CD4-positive, CD25-positive, alpha-beta regulatory T cell (primary cell): ENCODE results near the gene ABCC1. TPM values are rescaled to one million over a fixed set of nuclear protein-coding genes. Genes with fewer than 3 reads are reported as not detected.
"Not testable (repeated sequence)": the region's sequence is repeated elsewhere in the genome, so short reads cannot be mapped to it uniquely, and the experiment has no call there.

Experiments
- ATAC-seq, 2 donors: fragments of 150-1000 bp; cut with Tn5 transposase; one replicate each; pipeline ENCODE4 v1.10.0; 2021; ENCODE audit warnings: low read depth in 2 of 2, moderate number of reproducible peaks in 2 of 2, moderate library complexity in 1 of 2
- DNase-seq, 3 donors: peaks; one replicate each; pipeline versions ENCODE4 v3.0.0 to v3.0.0-alpha.2; 2012 to 2022; ENCODE audit warnings: mixed read lengths in 1 of 3
- H3K27ac ChIP-seq: one replicate; pipeline ENCODE4 v1.7.0; 2013; ENCODE audit warnings: mild to moderate bottlenecking, low read length; ENCODE audit not compliant: insufficient read depth, poor library complexity, severe bottlenecking
- H3K27me3 ChIP-seq: one replicate; pipeline ENCODE4 v1.7.0; 2013; ENCODE audit warnings: low read length; ENCODE audit not compliant: control insufficient read depth, insufficient read depth
- H3K36me3 ChIP-seq: one replicate; pipeline ENCODE4 v1.7.0; 2013; ENCODE audit warnings: mild to moderate bottlenecking, low read length, moderate library complexity; ENCODE audit not compliant: control insufficient read depth, insufficient read depth
- H3K4me1 ChIP-seq: 2 replicates; pipeline ENCODE4 v1.7.0; 2013; ENCODE audit warnings: mild to moderate bottlenecking, low read length; ENCODE audit not compliant: insufficient read depth, control insufficient read depth, poor library complexity, severe bottlenecking
- H3K4me3 ChIP-seq: one replicate; pipeline ENCODE4 v1.7.0; 2013; ENCODE audit warnings: low read depth, mild to moderate bottlenecking, low read length, moderate library complexity
- H3K9me3 ChIP-seq, 2 experiments: 1 replicate in 1 of 2; 2 replicates in 1 of 2; pipeline ENCODE4 v1.7.0; 2013; ENCODE audit warnings: low read length in 2 of 2, mild to moderate bottlenecking in 1 of 2, moderate library complexity in 1 of 2; ENCODE audit not compliant: control insufficient read depth in 2 of 2
- H3K27ac Mint-ChIP-seq, 3 donors: one replicate each; pipeline ENCODE4 v1.8.0; 2020 to 2022; ENCODE audit warnings: mild to moderate bottlenecking in 3 of 3, mixed read lengths in 3 of 3, moderate library complexity in 2 of 3
- H3K27me3 Mint-ChIP-seq: one replicate; pipeline ENCODE4 v1.8.0; 2022; ENCODE audit warnings: mild to moderate bottlenecking, mixed read lengths
- H3K36me3 Mint-ChIP-seq: one replicate; pipeline ENCODE4 v1.8.0; 2020; ENCODE audit warnings: mixed read lengths
- H3K4me1 Mint-ChIP-seq, 4 donors: one replicate each; pipeline ENCODE4 v1.8.0; 2020 to 2022; ENCODE audit warnings: mixed read lengths in 4 of 4, mild to moderate bottlenecking in 1 of 4
- H3K4me3 Mint-ChIP-seq, 4 donors: one replicate each; pipeline ENCODE4 v1.8.0; 2020 to 2022; ENCODE audit warnings: mild to moderate bottlenecking in 4 of 4, mixed read lengths in 4 of 4, moderate library complexity in 3 of 4
- H3K9me3 Mint-ChIP-seq, 7 donors: one replicate each; pipeline ENCODE4 v1.8.0; 2020 to 2022; ENCODE audit warnings: mixed read lengths in 7 of 7, mild to moderate bottlenecking in 3 of 7, moderate library complexity in 2 of 7
- polyA plus RNA-seq, 4 donors: library from polyadenylated mRNA; unstranded; fragments of 300-500 nt; fragmentation: Illumina TruSeq; gene quantifications; one replicate each; pipeline ENCODE4 v1.2.3, GENCODE V29; 2021
- total RNA-seq: library from RNA; stranded (reverse); gene quantifications from one replicate; pipeline ENCODE4 v1.2.3, GENCODE V29; 2022

ABCC1 gene
- total and polyA plus RNA-seq, 5 donors from 2014 or later: 6.9 to 103 (median 8.7) TPM

DNA sequence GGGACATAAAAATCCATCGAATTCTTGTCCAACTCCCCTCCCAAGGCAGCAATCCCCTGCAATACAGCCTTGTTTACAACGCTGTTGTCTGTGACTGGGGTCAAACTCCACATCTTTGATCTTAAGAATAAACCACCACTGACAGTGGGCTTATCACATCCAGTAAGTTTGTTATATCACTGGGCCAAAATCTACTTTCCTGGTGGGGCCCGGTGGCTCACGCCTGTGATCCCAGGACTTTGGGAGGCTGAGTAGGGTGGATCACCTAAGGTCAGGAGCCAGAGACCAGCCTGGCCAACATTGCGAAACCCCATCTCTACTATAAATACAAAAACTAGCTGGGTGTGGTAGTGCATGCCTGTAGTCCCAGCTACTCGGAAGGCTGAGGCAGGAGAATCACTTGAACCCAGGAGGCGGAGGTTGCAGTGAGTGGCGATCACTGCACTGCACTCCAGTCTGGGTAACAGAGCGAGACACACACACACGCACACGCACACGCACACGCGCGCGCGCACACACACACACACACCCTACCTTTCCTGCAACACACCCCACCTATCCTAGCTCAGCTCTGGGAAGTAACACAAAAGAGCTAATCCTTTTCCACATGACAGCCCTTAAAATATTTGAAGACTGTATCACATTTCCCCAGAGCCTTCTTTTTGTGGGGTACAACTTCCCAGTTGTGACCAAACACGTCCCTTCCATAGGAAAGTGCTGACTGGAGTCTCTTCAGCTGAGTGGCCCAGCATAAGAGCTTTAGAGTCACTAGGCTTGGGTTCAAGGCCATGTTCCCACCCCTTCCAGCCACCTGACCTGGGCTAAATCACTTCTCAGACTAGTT is 20.9 kb upstream of the ABCC1 start:
- Histone ChIP-seq H3K27me3 (no peaks in the 10 kb centered on the region), H3K9me3 (no peaks in the 10 kb centered on the region), H3K36me3 (no peaks in the 10 kb centered on the region), H3K4me3 (no peak overlapping the region), H3K4me1 (no peaks in the 10 kb centered on the region), H3K27ac (no peak overlapping the region)
- Mint-ChIP-seq H3K4me1 (no peaks in the 10 kb centered on the region), H3K4me3 (no peak overlapping the region), H3K27me3 (no peaks in the 10 kb centered on the region), H3K27ac (no peak overlapping the region), H3K36me3 (no peaks in the 10 kb centered on the region), H3K9me3 (no peaks in the 10 kb centered on the region)
- DNase-seq (no peak), ATAC-seq (no peak)

- Mint-ChIP-seq H3K4me1 (no peaks in the 10 kb centered on the region), H3K27me3 (peaks cover 4% of the 10 kb centered on the region)
- no peaks in the 10 kb centered on the region for H3K36me3 ChIP-seq
These were observed 16.5 kb upstream of the ABCC1 start for GRCh38 chr16:15932939-15933338.

GRCh38 chr16:15933781-15934180 is 15.6 kb upstream of the ABCC1 start:
- no peak overlapping the region for H3K27ac Mint-ChIP-seq
- no peaks in the 10 kb centered on the region for H3K9me3 ChIP-seq
- no peak overlapping the region for H3K4me3 Mint-ChIP-seq
- no peak overlapping the region for H3K27ac ChIP-seq
- no peaks in the 10 kb centered on the region for H3K4me1 Mint-ChIP-seq
- H3K4me3 ChIP-seq: no peak overlapping the region
- no peaks in the 10 kb centered on the region for H3K36me3 ChIP-seq
- ATAC-seq (no peak), DNase-seq (no peak)
- no peaks in the 10 kb centered on the region for H3K36me3 Mint-ChIP-seq
- peaks cover 4% of the 10 kb centered on the region for H3K27me3 Mint-ChIP-seq
- H3K4me1 ChIP-seq: no peaks in the 10 kb centered on the region
- H3K27me3 ChIP-seq: no peaks in the 10 kb centered on the region
- H3K9me3 Mint-ChIP-seq: no peaks in the 10 kb centered on the region

More at GRCh38 chr16:15932939-15933338, 16.5 kb upstream of the ABCC1 start:
- no peak overlapping the region for H3K27ac ChIP-seq
- DNase-seq: no peak
- H3K4me3 Mint-ChIP-seq: peak overlapping the region in 1 of 4 donors; percentile 7
- no peak for ATAC-seq
- H3K27me3 ChIP-seq: no peaks in the 10 kb centered on the region
- no peaks in the 10 kb centered on the region for H3K36me3 Mint-ChIP-seq
- H3K9me3 Mint-ChIP-seq: no peaks in the 10 kb centered on the region
- H3K27ac Mint-ChIP-seq: no peak overlapping the region
- H3K4me1 ChIP-seq: no peaks in the 10 kb centered on the region
- no peak overlapping the region for H3K4me3 ChIP-seq
- no peaks in the 10 kb centered on the region for H3K9me3 ChIP-seq

DNA sequence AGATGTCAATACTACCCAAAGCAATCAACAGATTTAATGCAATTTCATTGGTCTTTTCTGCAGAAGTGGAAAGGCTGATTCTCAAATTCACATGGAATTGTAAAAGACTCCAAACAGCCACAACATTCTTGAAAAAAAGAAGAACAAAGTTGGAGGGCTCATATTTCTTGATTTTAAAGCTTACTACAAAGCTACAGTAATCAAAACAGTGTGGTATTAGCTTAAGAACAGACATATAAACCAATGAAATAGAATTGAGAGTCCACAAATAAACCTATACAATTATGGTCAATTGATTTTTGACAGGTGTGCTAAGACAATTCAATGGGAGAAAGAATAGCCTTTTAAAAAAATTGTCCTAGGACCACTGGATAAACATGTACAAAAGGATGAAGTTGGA is 14.4 kb upstream of the ABCC1 start:
- Mint-ChIP-seq H3K27ac (no peak overlapping the region), H3K27me3 (peaks cover 4% of the 10 kb centered on the region), H3K4me1 (peaks cover 0 to 7% (median 2%) of the 10 kb centered on the region in 4 donors), H3K9me3 (no peaks in the 10 kb centered on the region), H3K36me3 (no peaks in the 10 kb centered on the region), H3K4me3 (no peak overlapping the region)
- Histone ChIP-seq H3K4me3 (no peak overlapping the region), H3K4me1 (no peaks in the 10 kb centered on the region), H3K27me3 (no peaks in the 10 kb centered on the region), H3K27ac (no peak overlapping the region), H3K36me3 (no peaks in the 10 kb centered on the region), H3K9me3 (no peaks in the 10 kb centered on the region)
- ATAC-seq: no peak
- DNase-seq: no peak

DNA sequence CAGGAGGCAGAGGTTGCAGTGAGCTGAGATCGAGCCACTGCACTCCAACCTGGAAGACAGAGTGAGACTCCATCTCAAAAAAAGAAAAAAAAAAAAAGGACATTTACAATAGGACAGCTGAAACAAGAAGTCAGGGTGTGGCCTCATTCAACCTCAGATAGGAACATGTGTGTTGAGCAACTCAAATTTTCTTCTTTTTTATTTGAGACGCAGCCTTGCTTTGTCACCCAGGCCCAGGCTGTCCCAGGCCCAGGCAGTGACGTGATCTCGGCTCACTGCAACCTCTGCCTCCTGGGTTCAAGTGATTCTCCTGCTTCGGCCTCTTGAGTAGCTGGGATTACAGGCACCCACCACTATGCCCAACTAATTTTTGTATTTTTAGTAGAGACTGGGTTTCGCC is 12.6 kb upstream of the ABCC1 start:
- not testable (repeated sequence) for H3K4me1 ChIP-seq, H3K27me3 Mint-ChIP-seq, ATAC-seq, DNase-seq, H3K4me3 Mint-ChIP-seq, H3K36me3 ChIP-seq, H3K27me3 ChIP-seq, H3K9me3 ChIP-seq, H3K4me3 ChIP-seq, H3K36me3 Mint-ChIP-seq, H3K27ac Mint-ChIP-seq, H3K27ac ChIP-seq, H3K9me3 Mint-ChIP-seq
- peaks cover 0 to 13% (median 6%) of the 10 kb centered on the region in 4 donors for H3K4me1 Mint-ChIP-seq

GRCh38 chr16:15942931-15943690 is 6.3 kb upstream of the ABCC1 start:
- Mint-ChIP-seq H3K27ac (no peak overlapping the region), H3K36me3 (no peaks in the 10 kb centered on the region), H3K27me3 (no peaks in the 10 kb centered on the region), H3K4me3 (peak overlapping the region in 2 of 4 donors; percentile 15), H3K9me3 (no peaks in the 10 kb centered on the region), H3K4me1 (peaks cover 0 to 17% (median 9%) of the 10 kb centered on the region in 4 donors)
- Histone ChIP-seq H3K4me3 (no peak overlapping the region), H3K36me3 (no peaks in the 10 kb centered on the region), H3K4me1 (no peaks in the 10 kb centered on the region), H3K27me3 (no peaks in the 10 kb centered on the region), H3K9me3 (no peaks in the 10 kb centered on the region), H3K27ac (no peak overlapping the region)
- no peak for ATAC-seq
- no peak for DNase-seq

- peaks cover 23% of the 10 kb centered on the region for H3K4me1 ChIP-seq
- no peak for ATAC-seq
- peaks cover 9% of the 10 kb centered on the region for H3K27me3 Mint-ChIP-seq
- no peaks in the 10 kb centered on the region for H3K9me3 Mint-ChIP-seq
- no peaks in the 10 kb centered on the region for H3K36me3 ChIP-seq
- no peaks in the 10 kb centered on the region for H3K9me3 ChIP-seq
- H3K27ac ChIP-seq: no peak overlapping the region
- DNase-seq: no peak
- no peak overlapping the region for H3K4me3 Mint-ChIP-seq
- H3K4me3 ChIP-seq: no peak overlapping the region
- H3K4me1 Mint-ChIP-seq: peaks cover 11 to 24% (median 17%) of the 10 kb centered on the region in 4 donors
- H3K27ac Mint-ChIP-seq: peak overlapping the region in 1 of 3 donors; percentile 55
- H3K27me3 ChIP-seq: no peaks in the 10 kb centered on the region
- no peaks in the 10 kb centered on the region for H3K36me3 Mint-ChIP-seq
These were observed 3.0 kb upstream of the ABCC1 start for GRCh38 chr16:15946257-15947044.
